HL-60 (cell line): Measurements from ENCODE around the gene CTU1.

ENCODE experiments used
- DNase-seq, 2 experiments: peaks; one replicate each; pipeline ENCODE4 v3.0.0-alpha.2; 2010 to 2020; ENCODE audit warnings: low read depth in 1 of 2, low spot score in 1 of 2
- H3K27ac ChIP-seq: fragments of 250-450 bp; sonication (Bioruptor Pico); replicated peaks from 2 replicates; pipeline ENCODE4 v1.5.1; 2020; ENCODE audit warnings: mild to moderate bottlenecking, moderate library complexity
- H3K27me3 ChIP-seq: fragments of 250-450 bp; sonication (Bioruptor Pico); 2 replicates; pipeline ENCODE4 v1.5.1; 2021; ENCODE audit warnings: mild to moderate bottlenecking, moderate library complexity; ENCODE audit not compliant: insufficient read depth, poor library complexity, severe bottlenecking
- H3K4me3 ChIP-seq: replicated peaks from 2 replicates; pipeline ENCODE4 v1.5.1; 2011; ENCODE audit warnings: mild to moderate bottlenecking, control low read depth, low read length; ENCODE audit not compliant: insufficient read depth
- GABPA ChIP-seq: IDR thresholded peaks from 2 replicates; pipeline ENCODE4 v1.6.1; 2012; ENCODE audit warnings: low read depth
- POLR2AphosphoS5 ChIP-seq: IDR thresholded peaks from 2 replicates; pipeline ENCODE4 v1.6.1; 2012; ENCODE audit warnings: low read depth
- SPI1 ChIP-seq: IDR thresholded peaks from 2 replicates; pipeline ENCODE4 v1.6.1; 2012; ENCODE audit warnings: low read depth, mild to moderate bottlenecking, borderline replicate concordance
- TF ChIP-seq, protein P1 (sequence below): IDR thresholded peaks from 2 replicates; pipeline ENCODE4 v1.6.1; 2012; ENCODE audit warnings: low read depth; ENCODE audit not compliant: insufficient replicate concordance
- TF ChIP-seq, protein P2 (sequence below): IDR thresholded peaks from one replicate; pipeline ENCODE4 v1.5.1; 2011; ENCODE audit warnings: low read length, control low read depth, inconsistent platforms; ENCODE audit not compliant: insufficient read depth

CTU1 gene

DNA sequence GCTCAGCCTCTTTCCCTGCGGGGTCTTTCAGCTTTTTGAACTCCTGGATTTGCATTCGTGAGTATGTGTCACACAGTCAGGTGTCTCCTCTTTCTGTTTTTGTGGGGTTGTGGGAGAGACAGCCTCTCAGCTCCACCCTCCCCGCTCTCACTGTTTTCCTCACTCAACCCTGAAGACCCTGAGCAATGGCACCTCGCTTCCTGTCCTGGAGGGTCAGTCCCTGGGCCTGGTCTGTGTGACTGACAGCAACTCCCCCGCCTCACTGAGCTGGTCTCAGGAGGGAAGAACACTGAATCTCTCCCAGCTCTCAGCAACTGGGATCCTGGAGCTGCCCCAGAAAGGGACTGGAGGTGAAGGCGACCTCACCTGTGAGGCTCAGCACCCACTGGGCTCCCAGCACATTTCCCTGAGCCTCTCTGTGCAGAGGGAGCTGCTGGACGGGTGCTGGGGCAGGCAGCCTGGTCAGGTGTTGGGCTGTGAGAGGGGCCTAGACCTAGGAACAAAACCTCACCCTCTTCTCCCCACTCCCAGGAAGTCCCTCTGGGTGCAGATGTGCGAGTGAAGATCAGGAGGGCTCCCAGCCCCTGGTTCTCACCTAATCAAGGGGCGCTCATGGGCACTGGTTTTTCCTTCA lies 29.7 kb upstream of the CTU1 start:
- Histone ChIP-seq H3K4me3 (no peak overlapping the region), H3K27ac (peak overlapping the region; percentile 87), H3K27me3 (no peaks in the 10 kb centered on the region)
- no peak for TF ChIP-seq GABPA
- TF ChIP-seq, protein P1, sequence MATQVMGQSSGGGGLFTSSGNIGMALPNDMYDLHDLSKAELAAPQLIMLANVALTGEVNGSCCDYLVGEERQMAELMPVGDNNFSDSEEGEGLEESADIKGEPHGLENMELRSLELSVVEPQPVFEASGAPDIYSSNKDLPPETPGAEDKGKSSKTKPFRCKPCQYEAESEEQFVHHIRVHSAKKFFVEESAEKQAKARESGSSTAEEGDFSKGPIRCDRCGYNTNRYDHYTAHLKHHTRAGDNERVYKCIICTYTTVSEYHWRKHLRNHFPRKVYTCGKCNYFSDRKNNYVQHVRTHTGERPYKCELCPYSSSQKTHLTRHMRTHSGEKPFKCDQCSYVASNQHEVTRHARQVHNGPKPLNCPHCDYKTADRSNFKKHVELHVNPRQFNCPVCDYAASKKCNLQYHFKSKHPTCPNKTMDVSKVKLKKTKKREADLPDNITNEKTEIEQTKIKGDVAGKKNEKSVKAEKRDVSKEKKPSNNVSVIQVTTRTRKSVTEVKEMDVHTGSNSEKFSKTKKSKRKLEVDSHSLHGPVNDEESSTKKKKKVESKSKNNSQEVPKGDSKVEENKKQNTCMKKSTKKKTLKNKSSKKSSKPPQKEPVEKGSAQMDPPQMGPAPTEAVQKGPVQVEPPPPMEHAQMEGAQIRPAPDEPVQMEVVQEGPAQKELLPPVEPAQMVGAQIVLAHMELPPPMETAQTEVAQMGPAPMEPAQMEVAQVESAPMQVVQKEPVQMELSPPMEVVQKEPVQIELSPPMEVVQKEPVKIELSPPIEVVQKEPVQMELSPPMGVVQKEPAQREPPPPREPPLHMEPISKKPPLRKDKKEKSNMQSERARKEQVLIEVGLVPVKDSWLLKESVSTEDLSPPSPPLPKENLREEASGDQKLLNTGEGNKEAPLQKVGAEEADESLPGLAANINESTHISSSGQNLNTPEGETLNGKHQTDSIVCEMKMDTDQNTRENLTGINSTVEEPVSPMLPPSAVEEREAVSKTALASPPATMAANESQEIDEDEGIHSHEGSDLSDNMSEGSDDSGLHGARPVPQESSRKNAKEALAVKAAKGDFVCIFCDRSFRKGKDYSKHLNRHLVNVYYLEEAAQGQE = no peak
- TF ChIP-seq SPI1 = no peak
- TF ChIP-seq POLR2AphosphoS5 = no peak
- TF ChIP-seq, protein P2, sequence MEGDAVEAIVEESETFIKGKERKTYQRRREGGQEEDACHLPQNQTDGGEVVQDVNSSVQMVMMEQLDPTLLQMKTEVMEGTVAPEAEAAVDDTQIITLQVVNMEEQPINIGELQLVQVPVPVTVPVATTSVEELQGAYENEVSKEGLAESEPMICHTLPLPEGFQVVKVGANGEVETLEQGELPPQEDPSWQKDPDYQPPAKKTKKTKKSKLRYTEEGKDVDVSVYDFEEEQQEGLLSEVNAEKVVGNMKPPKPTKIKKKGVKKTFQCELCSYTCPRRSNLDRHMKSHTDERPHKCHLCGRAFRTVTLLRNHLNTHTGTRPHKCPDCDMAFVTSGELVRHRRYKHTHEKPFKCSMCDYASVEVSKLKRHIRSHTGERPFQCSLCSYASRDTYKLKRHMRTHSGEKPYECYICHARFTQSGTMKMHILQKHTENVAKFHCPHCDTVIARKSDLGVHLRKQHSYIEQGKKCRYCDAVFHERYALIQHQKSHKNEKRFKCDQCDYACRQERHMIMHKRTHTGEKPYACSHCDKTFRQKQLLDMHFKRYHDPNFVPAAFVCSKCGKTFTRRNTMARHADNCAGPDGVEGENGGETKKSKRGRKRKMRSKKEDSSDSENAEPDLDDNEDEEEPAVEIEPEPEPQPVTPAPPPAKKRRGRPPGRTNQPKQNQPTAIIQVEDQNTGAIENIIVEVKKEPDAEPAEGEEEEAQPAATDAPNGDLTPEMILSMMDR = no peak
- DNase-seq = peak in 1 of 2 experiments; percentile 5

DNA sequence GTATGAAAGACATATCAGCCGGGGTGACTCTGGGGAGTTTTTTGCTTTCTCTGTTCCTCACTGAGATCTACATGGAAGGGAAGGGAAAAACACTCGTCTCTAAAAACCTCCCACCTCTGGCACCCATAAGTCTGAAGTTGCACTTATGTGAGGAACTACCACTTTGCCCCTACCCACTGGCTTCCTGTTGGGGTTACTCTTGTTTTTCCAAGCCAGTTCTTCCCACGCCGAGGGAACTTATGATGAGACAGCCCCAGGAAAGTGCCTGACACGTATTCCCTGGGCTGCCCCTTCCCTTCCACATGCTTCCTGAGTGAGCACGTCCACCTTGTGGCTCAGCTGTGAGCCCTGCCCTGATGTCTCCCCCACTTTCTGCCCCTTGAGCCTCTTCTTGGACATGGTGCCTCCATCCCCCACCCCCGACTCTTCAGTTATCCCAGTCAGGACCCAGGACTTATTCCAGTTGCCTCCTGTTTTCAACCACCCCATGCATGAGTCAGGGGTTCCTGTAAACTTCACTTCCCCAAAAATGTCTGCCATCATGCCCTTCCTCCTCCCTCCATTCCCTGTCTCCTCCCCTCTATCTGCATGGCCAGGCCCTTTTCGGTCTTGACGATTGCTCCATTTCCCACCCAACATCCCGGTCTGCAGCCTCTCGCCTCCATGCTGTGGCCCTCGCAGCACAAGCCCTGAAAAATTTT lies 28.8 kb upstream of the CTU1 start:
- Histone ChIP-seq H3K4me3 (no peak overlapping the region), H3K27ac (peak overlapping the region; percentile 87), H3K27me3 (no peaks in the 10 kb centered on the region)
- TF ChIP-seq, protein P2 = no peak
- TF ChIP-seq SPI1 (peak; percentile 97), GABPA (no peak; the same call in 1 of the 2 replicates), POLR2AphosphoS5 (peak; percentile 52)
- TF ChIP-seq, protein P1 = peak; percentile 14
- peak; percentile 88 for DNase-seq

DNA sequence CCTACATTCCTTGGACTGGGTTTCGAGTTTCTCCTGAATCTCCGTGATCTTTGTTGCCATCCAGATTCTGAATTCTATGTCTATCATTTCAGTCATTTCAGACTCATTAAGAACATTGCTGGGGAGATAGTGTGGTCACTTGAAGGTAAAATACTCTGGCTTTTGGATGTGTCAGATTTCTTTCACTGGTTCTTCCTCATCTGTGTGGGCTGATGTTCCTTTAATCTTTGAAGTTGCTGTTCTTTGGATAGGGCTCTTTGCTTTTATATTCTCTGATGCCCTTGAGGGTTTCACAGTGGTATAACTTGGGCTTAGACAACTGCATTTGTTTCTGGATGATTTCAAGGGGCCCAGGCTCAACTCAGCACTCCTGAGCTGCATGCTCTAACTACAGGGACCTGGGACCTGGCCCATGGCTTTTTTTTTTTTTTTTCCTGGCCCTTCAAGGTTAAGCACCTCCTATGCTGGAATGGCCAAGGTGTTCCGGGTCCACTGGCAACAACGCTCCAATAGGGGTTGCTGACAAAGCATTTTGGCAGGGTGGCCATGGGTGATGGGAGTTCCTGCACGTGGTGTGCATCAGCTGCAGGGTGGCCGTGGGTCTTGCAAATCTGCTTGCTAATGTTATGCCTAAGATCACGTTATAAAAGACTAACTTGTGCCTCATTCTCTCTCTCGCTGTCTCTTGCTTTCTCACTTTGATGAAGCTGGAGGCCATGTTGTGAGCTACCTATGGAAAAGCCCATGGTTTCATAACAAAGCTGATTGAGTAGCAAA lies 28.0 kb upstream of the CTU1 start:
- peak overlapping the region; percentile 87 for H3K27ac ChIP-seq
- TF ChIP-seq, protein P2 = no peak
- TF ChIP-seq POLR2AphosphoS5 = no peak
- no peak for TF ChIP-seq GABPA
- TF ChIP-seq, protein P1 = no peak
- no peak for TF ChIP-seq SPI1
- H3K4me3 ChIP-seq = no peak overlapping the region
- DNase-seq = no peak
- H3K27me3 ChIP-seq = no peaks in the 10 kb centered on the region
